Activated CD8-positive, alpha-beta memory T cell treated with anti-CD3 and anti-CD28 coated beads for 24 hours (primary cell): ENCODE measurements around the gene TMPRSS6.

Source experiments
- DNase-seq: peaks from one replicate; pipeline ENCODE4 v3.0.0-alpha.2; 2020

The TMPRSS6 gene

DNA sequence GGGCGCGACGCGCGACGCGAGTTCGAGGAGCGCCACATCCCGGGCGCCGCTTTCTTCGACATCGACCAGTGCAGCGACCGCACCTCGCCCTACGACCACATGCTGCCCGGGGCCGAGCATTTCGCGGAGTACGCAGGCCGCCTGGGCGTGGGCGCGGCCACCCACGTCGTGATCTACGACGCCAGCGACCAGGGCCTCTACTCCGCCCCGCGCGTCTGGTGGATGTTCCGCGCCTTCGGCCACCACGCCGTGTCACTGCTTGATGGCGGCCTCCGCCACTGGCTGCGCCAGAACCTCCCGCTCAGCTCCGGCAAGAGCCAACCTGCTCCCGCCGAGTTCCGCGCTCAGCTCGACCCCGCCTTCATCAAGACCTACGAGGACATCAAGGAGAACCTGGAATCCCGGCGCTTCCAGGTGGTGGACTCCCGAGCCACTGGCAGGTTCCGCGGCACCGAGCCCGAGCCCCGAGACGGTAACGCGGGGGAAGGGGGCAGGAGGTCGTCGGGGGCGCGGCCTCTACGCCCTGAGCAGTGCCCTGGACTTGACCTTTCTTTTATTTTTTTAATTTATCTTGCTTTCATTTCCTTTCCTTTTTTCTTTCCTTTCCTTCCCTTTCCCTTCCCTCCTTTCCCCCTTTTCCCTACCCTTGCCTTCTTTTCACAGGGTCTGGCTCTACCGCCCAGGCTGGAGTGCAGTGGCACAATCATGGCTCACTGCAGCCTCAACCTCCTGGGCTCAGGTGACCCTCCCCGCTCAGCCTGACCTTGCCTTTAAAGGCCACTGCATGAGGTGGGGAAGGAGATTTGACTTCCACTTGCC is 85.0 kb downstream of the TMPRSS6 start:
- DNase-seq = no peak

DNA sequence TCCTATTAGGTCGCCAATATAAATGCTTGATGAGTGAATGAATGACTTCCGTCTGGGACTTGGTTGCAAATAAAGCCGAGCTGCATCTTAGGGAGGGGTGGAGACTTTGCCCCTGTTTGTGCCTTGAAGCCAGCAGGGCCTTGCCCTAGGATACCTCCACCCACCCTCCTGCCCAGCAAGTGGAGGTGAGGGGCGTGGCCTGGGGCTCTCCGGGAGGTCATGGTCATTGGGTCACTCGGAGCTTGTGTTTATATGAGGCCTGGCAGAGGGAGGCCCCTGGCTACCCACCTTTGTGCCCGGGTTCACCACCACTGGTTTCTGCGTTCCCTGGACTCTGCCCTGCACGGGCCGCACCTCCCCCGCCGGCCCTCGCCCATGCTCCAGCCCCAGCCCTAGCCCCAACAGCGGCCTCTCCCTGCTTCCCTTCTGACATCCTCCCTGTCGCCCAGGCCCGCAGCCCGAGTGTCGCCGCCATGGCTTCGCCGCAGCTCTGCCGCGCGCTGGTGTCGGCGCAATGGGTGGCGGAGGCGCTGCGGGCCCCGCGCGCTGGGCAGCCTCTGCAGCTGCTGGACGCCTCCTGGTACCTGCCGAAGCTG is 85.7 kb downstream of the TMPRSS6 start:
- DNase-seq = no peak

DNA sequence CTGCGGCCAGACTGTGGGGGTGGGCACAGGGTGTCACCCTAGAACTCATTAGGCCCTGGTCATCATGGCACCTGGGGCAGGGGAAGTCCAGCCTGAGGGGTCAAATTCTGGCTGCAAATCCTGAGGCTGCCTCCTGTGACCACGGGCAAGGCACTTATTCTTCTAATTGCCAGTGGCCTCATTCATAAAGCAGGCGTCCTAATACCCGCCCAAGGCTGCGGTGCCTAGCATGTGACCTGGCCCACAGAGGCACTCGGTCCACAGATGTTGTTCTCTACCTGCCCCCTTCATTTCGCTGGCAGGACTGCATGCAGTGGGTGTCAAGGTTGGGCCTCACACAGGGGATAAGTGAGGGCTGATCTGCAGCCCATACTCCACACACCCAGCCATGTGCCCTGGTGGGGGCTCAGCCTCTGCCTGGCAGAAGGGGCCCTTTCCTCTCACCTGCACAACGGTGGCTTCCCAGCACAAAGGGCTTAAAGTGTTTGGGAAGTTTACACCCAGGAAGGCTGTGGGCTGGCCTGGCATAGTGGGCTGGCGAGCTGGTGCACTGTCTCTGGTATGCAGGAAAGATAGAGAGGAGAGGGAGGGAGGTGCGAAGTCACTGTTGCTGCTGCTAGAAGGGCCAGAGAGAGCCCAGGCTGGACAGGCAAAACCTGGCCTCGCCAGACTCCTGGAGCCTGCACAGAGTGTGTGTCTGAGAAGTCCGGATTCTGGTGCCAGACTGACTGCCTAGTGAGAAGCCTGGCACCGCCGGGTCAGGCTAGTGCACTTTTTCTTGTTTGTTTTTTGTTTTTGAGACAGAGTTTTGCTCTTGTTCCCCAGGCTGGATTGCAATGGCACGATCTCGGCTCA is 86.8 kb downstream of the TMPRSS6 start:
- no peak for DNase-seq

DNA sequence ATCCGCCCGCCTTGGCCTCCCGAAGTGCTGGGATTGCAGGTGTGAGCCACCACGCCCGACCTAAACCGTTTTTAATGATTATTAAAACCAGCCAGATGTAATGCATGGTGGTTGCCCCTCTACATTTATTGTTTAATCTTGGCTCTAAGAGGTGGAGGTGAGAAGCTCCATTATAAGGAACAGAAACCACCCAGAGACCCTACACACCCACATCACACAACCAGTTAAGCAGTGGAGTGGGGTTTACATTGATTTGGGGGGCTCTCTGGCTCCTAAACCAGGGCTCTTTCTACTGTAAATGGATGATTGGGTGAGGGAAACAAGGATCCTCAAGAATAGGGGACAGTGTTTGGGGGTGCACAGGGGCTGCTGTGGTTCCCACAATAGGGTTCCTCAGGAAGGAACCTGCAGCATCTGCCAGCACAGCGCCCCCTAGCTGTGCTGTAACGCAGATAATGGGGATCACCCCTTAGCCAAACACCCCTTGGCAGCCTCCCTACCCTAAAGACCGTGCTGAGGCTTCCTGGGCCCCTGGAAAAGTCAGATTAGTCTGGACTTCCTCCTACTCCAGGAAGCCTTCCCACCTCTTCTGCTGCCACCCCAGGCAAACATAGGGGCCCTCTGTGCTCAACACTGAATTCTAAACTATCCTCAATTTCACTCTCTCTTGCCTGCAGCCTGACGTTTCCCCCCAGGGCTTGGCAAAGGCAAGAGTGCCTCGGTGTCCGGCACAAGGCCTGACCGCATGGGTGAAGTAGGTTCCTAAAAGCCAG is 87.6 kb downstream of the TMPRSS6 start:
- DNase-seq = peak; percentile 78

DNA sequence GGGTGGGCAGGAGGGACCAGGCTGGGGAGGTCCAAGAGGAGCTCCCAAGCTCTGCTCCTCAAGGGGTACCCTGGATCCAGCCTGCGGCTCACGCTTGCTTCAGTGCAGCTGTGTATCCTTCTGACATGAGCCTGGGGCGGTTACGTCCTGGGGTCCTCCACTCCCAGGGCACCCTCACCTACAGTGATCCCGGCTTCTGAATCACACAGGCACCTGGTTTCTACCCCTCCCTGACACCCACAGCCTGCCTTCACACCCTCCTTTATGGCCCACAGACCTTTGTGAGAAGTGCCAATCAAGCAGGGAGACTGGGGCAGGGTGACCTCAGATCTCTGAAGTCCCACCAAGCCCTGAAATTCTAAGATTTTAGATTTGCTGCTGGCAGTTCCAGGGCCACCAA is 88.5 kb downstream of the TMPRSS6 start:
- DNase-seq = no peak

DNA sequence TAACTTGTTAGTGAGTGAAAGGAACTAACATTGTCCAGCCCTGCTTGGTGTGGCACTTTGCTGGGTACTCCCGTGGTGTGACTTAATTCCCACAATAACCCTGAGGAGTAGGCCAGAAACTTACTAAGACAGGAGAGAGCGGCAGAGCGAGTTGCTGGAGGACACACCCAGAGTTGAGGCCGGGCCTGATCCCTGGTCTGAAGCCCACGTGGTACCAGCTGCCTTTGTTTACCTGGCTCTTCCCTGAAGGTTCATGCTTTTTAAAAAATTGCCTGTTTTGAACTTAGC is 89.4 kb downstream of the TMPRSS6 start:
- no peak for DNase-seq

DNA sequence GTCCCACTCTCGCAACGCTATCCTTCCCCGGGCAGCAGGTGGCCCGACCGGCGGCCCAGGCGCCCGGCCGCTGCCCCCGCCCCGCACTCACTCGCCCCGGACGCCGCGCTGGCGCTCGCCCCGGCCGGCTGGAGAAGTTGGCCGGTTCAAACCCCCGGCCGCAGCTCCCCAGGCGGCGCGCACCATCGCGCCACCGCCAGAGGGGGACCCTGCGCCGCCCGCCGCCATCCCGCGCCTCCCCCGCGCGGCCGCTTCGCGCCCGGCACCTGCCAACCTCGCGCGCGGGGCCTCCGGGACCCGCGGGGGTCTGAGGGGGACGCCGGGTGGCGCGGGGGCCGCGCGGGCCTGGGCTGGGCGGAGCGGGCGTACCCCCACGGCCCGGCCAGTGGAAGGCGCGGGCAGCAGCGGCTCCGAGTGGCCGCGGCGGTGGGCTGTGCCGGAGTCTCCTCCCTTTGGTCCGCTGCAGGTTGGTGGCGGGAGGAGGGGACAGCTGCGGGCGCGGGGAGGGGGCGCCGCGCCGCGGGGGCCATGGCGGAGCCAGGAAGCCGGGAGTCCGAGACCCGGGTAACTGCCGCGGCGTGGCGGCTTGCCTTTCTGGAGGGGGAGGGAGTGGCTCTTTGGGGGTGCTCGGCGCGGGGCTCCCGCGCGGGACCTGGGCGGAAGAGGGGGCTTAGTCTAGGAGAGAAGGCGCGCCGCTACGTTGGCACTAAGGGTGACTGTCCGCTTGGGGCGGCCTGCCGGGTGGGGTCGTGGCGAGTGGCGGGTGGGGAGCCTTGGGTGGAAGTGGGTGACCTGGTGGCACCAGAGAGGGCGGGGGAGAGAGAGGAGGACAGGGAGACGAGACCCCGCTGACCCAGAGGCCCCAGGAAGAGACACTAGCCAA is 90.0 kb downstream of the TMPRSS6 start, which contains the start of the genes MPST and TST:
TSS of gene MPST (plus strand) at position 434 of the 883 bp plus-strand sequence. CDS start at position 529, 95 bp downstream.
TSS of gene TST (minus strand) at position 139 of the 883 bp plus-strand sequence. CDS start 715 bp downstream, outside the sequence.
- DNase-seq = peak; percentile 77

DNA sequence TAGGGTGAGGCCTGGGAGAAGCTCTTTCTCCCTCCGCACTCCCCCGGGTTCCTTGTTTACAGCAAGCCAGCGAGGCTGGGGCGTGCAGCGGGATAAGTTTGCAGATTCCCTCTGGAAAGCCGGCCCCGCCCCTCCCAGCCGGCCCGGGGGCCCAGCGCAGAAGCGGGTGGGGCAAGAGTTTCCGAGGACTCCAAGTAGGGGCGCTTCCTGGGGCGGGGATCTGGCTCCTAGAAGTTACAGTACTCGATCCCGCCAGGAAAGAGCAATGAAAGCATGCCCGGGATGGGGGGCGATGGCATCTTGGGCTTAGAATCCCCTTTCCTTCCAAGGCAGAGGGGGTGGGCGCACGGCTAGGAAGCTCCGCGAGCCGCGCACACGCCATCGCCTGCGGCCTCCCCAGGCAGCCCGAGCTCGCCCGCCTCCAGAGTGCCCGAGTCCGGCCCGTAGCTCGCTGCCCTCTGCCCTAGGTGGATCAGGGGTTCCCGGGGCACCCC is 90.7 kb downstream of the TMPRSS6 start:
- no peak for DNase-seq

DNA sequence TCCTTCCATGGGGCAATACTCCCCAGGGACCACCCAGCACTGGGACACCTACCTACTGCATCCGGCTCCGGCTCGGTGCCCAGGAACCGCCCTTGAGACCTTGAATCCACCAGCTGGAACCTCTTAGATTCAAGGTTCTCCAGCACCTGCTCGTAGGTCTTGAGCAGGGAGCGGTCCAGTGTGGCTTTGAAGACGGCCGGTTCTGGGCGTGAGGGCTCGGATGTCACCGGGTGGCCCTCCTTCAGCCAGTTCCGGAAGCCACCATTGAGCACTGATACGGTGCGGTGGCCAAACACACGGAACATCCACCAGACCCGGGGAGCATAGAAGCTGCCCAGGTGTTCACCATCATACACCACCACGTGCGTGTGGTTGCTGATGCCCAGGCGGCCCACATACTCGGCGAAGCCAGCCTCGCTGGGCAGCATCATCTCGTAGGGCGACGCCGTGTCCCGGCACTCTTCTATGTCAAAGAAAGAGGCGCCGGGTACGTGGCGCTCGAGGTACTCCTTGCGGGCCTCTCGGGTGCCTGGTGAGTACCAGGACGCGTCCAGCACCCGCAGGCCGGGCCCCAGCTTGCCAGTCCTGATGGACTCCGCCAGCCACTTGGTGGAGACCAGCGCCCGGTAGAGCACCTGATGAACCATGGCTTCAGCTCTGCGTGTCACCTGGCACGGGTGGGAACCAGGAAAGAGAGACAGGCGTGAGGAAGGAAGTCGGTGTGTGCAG is 91.3 kb downstream of the TMPRSS6 start:
- no peak for DNase-seq

DNA sequence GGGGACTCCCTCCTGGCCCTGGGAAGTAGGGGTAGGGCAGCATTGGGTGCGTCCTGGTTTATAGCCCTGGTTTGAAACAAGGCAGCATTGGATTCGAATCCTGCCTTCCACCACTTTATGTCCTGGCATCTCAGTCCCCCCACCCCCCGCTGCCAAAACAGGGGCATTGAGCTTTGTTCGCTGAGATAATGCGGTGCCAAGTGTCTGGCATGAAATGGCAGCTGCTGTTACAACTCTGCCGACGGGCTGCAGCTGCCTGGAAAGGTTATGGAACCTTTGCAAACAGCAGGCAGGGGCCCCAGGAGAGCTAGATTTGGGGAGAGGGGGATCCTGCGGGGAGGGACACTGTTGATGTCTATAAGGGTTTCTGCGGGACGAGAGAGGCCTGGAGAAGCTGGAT is 92.2 kb downstream of the TMPRSS6 start:
- DNase-seq = no peak

DNA sequence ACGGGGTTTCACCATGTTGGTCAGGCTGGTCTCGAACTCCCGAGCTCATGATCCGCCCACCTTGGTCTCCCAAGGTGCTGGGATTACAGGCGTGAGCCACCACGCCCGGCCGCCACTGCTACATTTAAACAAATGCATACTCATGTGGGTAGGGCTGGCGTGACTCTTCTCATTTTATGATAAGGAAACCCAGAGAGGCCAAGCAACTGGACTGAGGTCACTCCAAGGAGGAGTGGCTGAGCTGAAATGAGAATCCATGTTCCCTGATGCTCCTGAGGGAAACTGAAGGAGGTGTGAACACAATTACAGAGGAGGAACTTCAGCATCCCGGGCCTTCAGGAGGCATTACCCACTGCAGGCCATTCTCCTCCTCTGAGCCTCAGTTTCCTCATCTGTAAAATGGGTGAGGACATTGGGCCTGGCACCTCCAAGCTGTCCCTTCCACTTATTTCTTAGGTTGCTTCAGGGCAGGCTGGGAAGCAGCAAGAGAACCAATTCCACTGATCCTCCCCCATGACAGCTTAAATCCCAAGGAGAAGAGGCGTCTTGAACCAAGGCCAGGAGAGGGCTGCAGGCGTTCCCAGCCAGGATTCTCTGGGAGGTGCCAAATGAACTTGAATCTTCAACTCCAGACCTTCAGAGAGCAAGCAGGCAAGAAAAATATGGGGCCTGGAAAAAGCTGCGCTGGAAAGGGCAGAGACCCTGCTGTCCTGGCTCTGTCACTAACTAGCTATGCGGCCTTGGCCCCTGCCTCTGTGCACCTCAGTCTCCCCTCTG is 93.2 kb downstream of the TMPRSS6 start:
- no peak for DNase-seq

DNA sequence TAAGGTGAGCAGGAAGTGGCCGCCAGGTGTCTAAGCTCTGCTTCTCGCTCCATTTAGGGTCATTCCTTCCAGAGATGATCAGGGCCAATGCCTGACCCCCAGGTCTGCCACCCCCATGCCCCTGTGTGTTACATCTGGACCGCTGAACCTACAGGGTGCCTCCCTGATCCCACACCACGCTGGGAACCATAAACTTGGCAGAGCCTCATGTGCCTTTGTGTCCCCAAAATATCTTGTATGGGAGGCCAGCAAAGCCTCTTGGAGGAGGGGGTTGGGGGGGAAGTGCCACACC is 94.0 kb downstream of the TMPRSS6 start:
- DNase-seq = no peak
